Prostate gland (tissue), 2 donors: ENCODE results near the gene KCNT1. TPM values are rescaled to one million over a fixed set of nuclear protein-coding genes. Genes with fewer than 3 reads are reported as not detected.

Experiments
- DNase-seq: peaks from one replicate; pipeline ENCODE4 v3.0.0-alpha.2; 2019; ENCODE audit warnings: low spot score
- H3K27ac ChIP-seq, 2 donors: fragments of 200-600 bp; sonication (generic); 2 replicates each; pipeline ENCODE4 v1.5.1; 2017 to 2019
- H3K27me3 ChIP-seq: fragments of 200-600 bp; sonication (generic); replicated peaks from 2 replicates; pipeline ENCODE4 v1.5.1; 2019; ENCODE audit not compliant: insufficient read depth
- H3K36me3 ChIP-seq, 2 donors: fragments of 200-600 bp; sonication (generic); 1 replicate in 1 of 2; 2 replicates in 1 of 2; pipeline versions ENCODE4 v1.5.1 to v1.8.1; 2017 to 2019
- H3K4me1 ChIP-seq: fragments of 200-600 bp; sonication (generic); replicated peaks from 2 replicates; pipeline ENCODE4 v1.5.1; 2019
- H3K4me3 ChIP-seq, 2 donors: fragments of 200-600 bp; sonication (generic); 2 replicates each; pipeline ENCODE4 v1.5.1; 2017 to 2019
- H3K9me3 ChIP-seq: fragments of 200-600 bp; sonication (generic); 2 replicates; pipeline ENCODE4 v1.5.1; 2017
- CTCF ChIP-seq, 4 experiments: fragments of 200-600 bp in 2 of 4; fragments of 450-650 bp in 2 of 4; sonication (generic) in 2 of 4; IDR thresholded peaks; 1 replicate in 3 of 4; 2 replicates in 1 of 4; pipeline ENCODE4 v1.5.1; 2016 to 2019; ENCODE audit warnings: antibody characterized with exemption in 4 of 4, mild to moderate bottlenecking in 2 of 4, moderate library complexity in 2 of 4
- POLR2A ChIP-seq: fragments of 450-650 bp; IDR thresholded peaks from one replicate; pipeline ENCODE4 v1.6.1; 2016; ENCODE audit warnings: antibody characterized with exemption, mild to moderate bottlenecking
- POLR2AphosphoS5 ChIP-seq: sonication (generic); formaldehyde crosslinking; IDR thresholded peaks from one replicate; pipeline ENCODE4 v1.6.1; 2017; ENCODE audit warnings: antibody characterized with exemption
- WGBS: methylation state at CpG from one replicate; pipeline ENCODE4 v1.1.5; 2018; 5-methylcytosine and 5-hydroxymethylcytosine counted together
- intact Hi-C: fragments of 100-400 bp; cut with DNase I; formaldehyde crosslinking; loops from one replicate; pipeline ENCODE4 v1.14.2; 2022
- total RNA-seq, 2 donors: library from RNA; depleted of rRNA; stranded (reverse); fragments of >200 nt; gene quantifications; one replicate each; pipeline ENCODE4 v1.1.0, GENCODE V29; 2016

The KCNT1 gene
- total RNA-seq, 2 donors from 2014 or later: 0.09 to 3.0 TPM

- H3K27ac ChIP-seq: no peak overlapping the region
- 70% methylated on average over 11 of the region's 12 CpGs for WGBS
- no peak for DNase-seq
- H3K36me3 ChIP-seq: no peaks in the 10 kb centered on the region
- intact Hi-C loops: no loop called here
- no peak for TF ChIP-seq POLR2AphosphoS5
- no peak for TF ChIP-seq CTCF (IDR thresholded peaks at IDR 0.05)
- no peak for TF ChIP-seq POLR2A
- H3K4me1 ChIP-seq: no peaks in the 10 kb centered on the region
- no peaks in the 10 kb centered on the region for H3K9me3 ChIP-seq
- H3K27me3 ChIP-seq: peaks cover 21% of the 10 kb centered on the region
- H3K4me3 ChIP-seq: no peak overlapping the region
Measured at GRCh38 chr9:135711391-135711790, 9.4 kb downstream of the KCNT1 start.

GRCh38 chr9:135711881-135712280 is 9.9 kb downstream of the KCNT1 start:
- H3K9me3 ChIP-seq: no peaks in the 10 kb centered on the region
- H3K27ac ChIP-seq: no peak overlapping the region
- intact Hi-C loops: no loop called here
- peaks cover 19% of the 10 kb centered on the region for H3K27me3 ChIP-seq
- DNase-seq: no peak
- WGBS: 90% methylated on average over 10 of the region's 10 CpGs
- TF ChIP-seq CTCF (IDR thresholded peaks at IDR 0.05): no peak
- no peak for TF ChIP-seq POLR2A
- TF ChIP-seq POLR2AphosphoS5: no peak
- no peaks in the 10 kb centered on the region for H3K36me3 ChIP-seq
- no peak overlapping the region for H3K4me3 ChIP-seq
- no peaks in the 10 kb centered on the region for H3K4me1 ChIP-seq

GRCh38 chr9:135712613-135713295 is 10.8 kb downstream of the KCNT1 start:
- intact Hi-C loops: no loop called here
- Histone ChIP-seq H3K4me1 (no peaks in the 10 kb centered on the region), H3K27ac (no peak overlapping the region), H3K4me3 (no peak overlapping the region), H3K9me3 (no peaks in the 10 kb centered on the region), H3K27me3 (peaks cover 24% of the 10 kb centered on the region), H3K36me3 (no peaks in the 10 kb centered on the region)
- TF ChIP-seq CTCF (IDR thresholded peaks at IDR 0.05) (no peak), POLR2AphosphoS5 (no peak), POLR2A (no peak)
- WGBS: 44% methylated on average over 15 of the region's 16 CpGs
- no peak for DNase-seq

GRCh38 chr9:135714242-135715055 is 12.5 kb downstream of the KCNT1 start:
- no peak for DNase-seq
- intact Hi-C loops: no loop called here
- Histone ChIP-seq H3K4me1 (no peaks in the 10 kb centered on the region), H3K9me3 (no peaks in the 10 kb centered on the region), H3K27me3 (peaks cover 24% of the 10 kb centered on the region), H3K36me3 (no peaks in the 10 kb centered on the region), H3K27ac (no peak overlapping the region), H3K4me3 (no peak overlapping the region)
- TF ChIP-seq CTCF (IDR thresholded peaks at IDR 0.05) (no peak), POLR2A (no peak), POLR2AphosphoS5 (no peak)
- WGBS: 3% methylated on average over 41 of the region's 103 CpGs
